Measurements from ENCODE around the gene ELF2.

DNA sequence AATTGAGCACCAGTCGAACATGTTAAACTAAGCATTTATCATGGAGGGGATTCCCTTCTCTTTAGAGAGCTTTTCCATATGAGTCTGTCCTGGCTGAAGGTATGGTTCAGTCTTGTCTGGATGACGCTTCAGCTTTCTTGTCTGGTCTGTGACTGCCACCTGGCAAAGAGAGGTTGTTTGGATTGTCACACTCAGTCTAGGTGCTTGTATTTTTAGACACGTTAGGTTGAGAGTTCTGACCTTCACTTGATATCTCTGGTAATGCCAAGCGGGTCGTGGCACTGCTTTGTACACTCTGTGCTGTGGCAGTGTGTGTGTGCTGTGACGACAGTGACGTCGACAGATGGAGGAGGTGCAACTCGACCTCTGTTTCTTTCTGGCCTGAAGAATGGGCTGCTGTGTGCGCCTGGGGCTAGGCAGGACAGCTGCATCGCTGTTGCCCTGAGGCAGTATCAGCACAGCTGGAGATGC, 148.8 kb downstream of the ELF2 start:
- TF ChIP-seq, protein P1, sequence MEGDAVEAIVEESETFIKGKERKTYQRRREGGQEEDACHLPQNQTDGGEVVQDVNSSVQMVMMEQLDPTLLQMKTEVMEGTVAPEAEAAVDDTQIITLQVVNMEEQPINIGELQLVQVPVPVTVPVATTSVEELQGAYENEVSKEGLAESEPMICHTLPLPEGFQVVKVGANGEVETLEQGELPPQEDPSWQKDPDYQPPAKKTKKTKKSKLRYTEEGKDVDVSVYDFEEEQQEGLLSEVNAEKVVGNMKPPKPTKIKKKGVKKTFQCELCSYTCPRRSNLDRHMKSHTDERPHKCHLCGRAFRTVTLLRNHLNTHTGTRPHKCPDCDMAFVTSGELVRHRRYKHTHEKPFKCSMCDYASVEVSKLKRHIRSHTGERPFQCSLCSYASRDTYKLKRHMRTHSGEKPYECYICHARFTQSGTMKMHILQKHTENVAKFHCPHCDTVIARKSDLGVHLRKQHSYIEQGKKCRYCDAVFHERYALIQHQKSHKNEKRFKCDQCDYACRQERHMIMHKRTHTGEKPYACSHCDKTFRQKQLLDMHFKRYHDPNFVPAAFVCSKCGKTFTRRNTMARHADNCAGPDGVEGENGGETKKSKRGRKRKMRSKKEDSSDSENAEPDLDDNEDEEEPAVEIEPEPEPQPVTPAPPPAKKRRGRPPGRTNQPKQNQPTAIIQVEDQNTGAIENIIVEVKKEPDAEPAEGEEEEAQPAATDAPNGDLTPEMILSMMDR (IDR thresholded peaks at IDR 0.05; ENCODE audit: poor library complexity, severe bottlenecking): no peak
- TF ChIP-seq RAD21 (conservative IDR thresholded peaks at IDR 0.05) (no peak), EZH2 (IDR thresholded peaks at IDR 0.05; ENCODE audit: borderline replicate concordance, insufficient read depth, low read length, poor library complexity, severe bottlenecking) (no peak), EP300 (conservative IDR thresholded peaks at IDR 0.05; ENCODE audit: poor library complexity, severe bottlenecking) (no peak)

Data from neural cell (in vitro differentiated cells).